Smooth muscle cell (in vitro differentiated cells): ENCODE data around the gene CREB3L4. TPM values are rescaled to one million over a fixed set of nuclear protein-coding genes. Genes with fewer than 3 reads are reported as not detected.

Experiments used
- DNase-seq: peaks from one replicate; lab custom pipeline; 2025; ENCODE audit not compliant: unreplicated experiment; lab: John Stamatoyannopoulos, UW
- H2AFZ ChIP-seq: fragments of 200-600 bp; sonication (generic); 2 replicates; pipeline ENCODE4 v1.6.0; 2016; ENCODE audit warnings: antibody characterized with exemption, low read depth, mild to moderate bottlenecking
- H3F3A ChIP-seq: fragments of 200-600 bp; sonication (generic); 2 replicates; pipeline ENCODE4 v1.6.0; 2017; ENCODE audit warnings: antibody characterized with exemption, low read depth
- H3K27ac ChIP-seq: fragments of 200-600 bp; sonication (generic); 2 replicates; pipeline ENCODE4 v1.5.1; 2016; ENCODE audit warnings: low read depth, mild to moderate bottlenecking
- H3K27me3 ChIP-seq: fragments of 200-600 bp; sonication (generic); 2 replicates; pipeline ENCODE4 v1.6.1; 2016; ENCODE audit warnings: low read depth, mild to moderate bottlenecking
- H3K36me3 ChIP-seq: fragments of 200-600 bp; sonication (generic); 2 replicates; pipeline ENCODE4 v1.5.1; 2016; ENCODE audit warnings: low read depth
- H3K4me1 ChIP-seq: fragments of 200-600 bp; sonication (generic); 2 replicates; pipeline ENCODE4 v1.5.1; 2016; ENCODE audit warnings: low read depth
- H3K4me2 ChIP-seq: fragments of 200-600 bp; sonication (generic); 2 replicates; pipeline ENCODE4 v1.6.0; 2016; ENCODE audit warnings: mild to moderate bottlenecking
- H3K4me3 ChIP-seq: fragments of 200-600 bp; sonication (generic); 2 replicates; pipeline ENCODE4 v1.5.1; 2016; ENCODE audit warnings: mild to moderate bottlenecking
- H3K79me2 ChIP-seq: fragments of 200-600 bp; sonication (generic); 2 replicates; pipeline ENCODE4 v1.6.0; 2016; ENCODE audit warnings: low read depth, mild to moderate bottlenecking
- H3K9ac ChIP-seq: fragments of 200-600 bp; sonication (generic); 2 replicates; pipeline ENCODE4 v1.6.0; 2016; ENCODE audit warnings: low read depth
- H3K9me3 ChIP-seq: fragments of 200-600 bp; sonication (generic); replicated peaks from 2 replicates; pipeline ENCODE4 v1.5.1; 2016; ENCODE audit warnings: low read depth
- H4K20me1 ChIP-seq: fragments of 200-600 bp; sonication (generic); 2 replicates; pipeline ENCODE4 v1.6.0; 2016; ENCODE audit warnings: low read depth
- CTCF ChIP-seq: fragments of 200-600 bp; sonication (generic); IDR thresholded peaks from 2 replicates; pipeline ENCODE4 v1.5.1; 2017; ENCODE audit warnings: borderline replicate concordance, mild to moderate bottlenecking, antibody characterized with exemption; ENCODE audit not compliant: insufficient read depth, poor library complexity, severe bottlenecking
- WGBS: methylation state at CpG from one replicate; pipeline ENCODE4 v1.1.7; 2016; ENCODE audit warnings: low lambda C conversion rate; 5-methylcytosine and 5-hydroxymethylcytosine counted together
- polyA plus RNA-seq: library from polyadenylated mRNA; unstranded; fragments of >200 nt; fragmentation: Nextera tagmentation; extraction: Ambion mirVana; gene quantifications from 2 replicates; pipeline ENCODE4 v1.2.1, GENCODE V29; 2016
- total RNA-seq: library from RNA; depleted of rRNA; stranded (reverse); fragments of >200 nt; gene quantifications from 2 replicates; pipeline ENCODE4 v1.2.3, GENCODE V29; 2014

The CREB3L4 gene
- total and polyA plus RNA-seq, 2 experiments from 2014 or later = 9.0 to 14.9 TPM

- peak overlapping the region; percentile 77 for H3K4me3 ChIP-seq
- H3K27me3 ChIP-seq = no peaks in the 10 kb centered on the region
- peaks cover 28% of the 10 kb centered on the region for H3K4me1 ChIP-seq
- peak overlapping the region; percentile 93 for H3K27ac ChIP-seq
- no peak for TF ChIP-seq CTCF
- H2AFZ ChIP-seq = peak overlapping the region; percentile 50
- peak overlapping the region; percentile 93 for H3K9ac ChIP-seq
- H3K4me2 ChIP-seq = peak overlapping the region; percentile 89
- H3K79me2 ChIP-seq = peaks cover 33% of the 10 kb centered on the region
- 2% methylated on average over 22 of the region's 22 CpGs for WGBS
- no peaks in the 10 kb centered on the region for H3K9me3 ChIP-seq
- DNase-seq = peak; percentile 45
- H3K36me3 ChIP-seq = no peaks in the 10 kb centered on the region
- H3F3A ChIP-seq = peaks cover 10% of the 10 kb centered on the region
- H4K20me1 ChIP-seq = peaks cover 15% of the 10 kb centered on the region
Measured at GRCh38 chr1:153963850-153964331, 3.8 kb upstream of the CREB3L4 start.

- Histone ChIP-seq H3K4me2 (peak overlapping the region; percentile 87), H3K4me1 (peaks cover 14% of the 10 kb centered on the region), H3K27me3 (no peaks in the 10 kb centered on the region), H3F3A (peaks cover 10% of the 10 kb centered on the region), H3K79me2 (peaks cover 15% of the 10 kb centered on the region), H2AFZ (peak overlapping the region; percentile 65), H3K36me3 (no peaks in the 10 kb centered on the region), H3K9ac (peak overlapping the region; percentile 11), H3K4me3 (peak overlapping the region; percentile 63), H3K9me3 (no peaks in the 10 kb centered on the region), H4K20me1 (no peaks in the 10 kb centered on the region), H3K27ac (peak overlapping the region; percentile 73)
- WGBS = 14% methylated on average over 8 of the region's 8 CpGs
- DNase-seq = no peak
- TF ChIP-seq CTCF = no peak
Measured at GRCh38 chr1:153968000-153968363, 280 bp downstream of the CREB3L4 start.

GRCh38 chr1:153968408-153968807 is 706 bp downstream of the CREB3L4 start:
- Histone ChIP-seq H3K4me1 (peaks cover 14% of the 10 kb centered on the region), H3K27me3 (no peaks in the 10 kb centered on the region), H3K4me2 (peak overlapping the region; percentile 87), H3F3A (peaks cover 8% of the 10 kb centered on the region), H3K79me2 (peaks cover 13% of the 10 kb centered on the region), H3K4me3 (peak overlapping the region; percentile 63), H2AFZ (no peak overlapping the region), H3K27ac (no peak overlapping the region), H3K9me3 (no peaks in the 10 kb centered on the region), H4K20me1 (no peaks in the 10 kb centered on the region), H3K36me3 (no peaks in the 10 kb centered on the region), H3K9ac (no peak overlapping the region)
- WGBS = 44% methylated on average over 12 of the region's 13 CpGs
- TF ChIP-seq CTCF = no peak
- no peak for DNase-seq

GRCh38 chr1:153968972-153969371 is 1.3 kb downstream of the CREB3L4 start:
- Histone ChIP-seq H3K36me3 (no peaks in the 10 kb centered on the region), H3F3A (peaks cover 8% of the 10 kb centered on the region), H3K4me3 (peak overlapping the region; percentile 63), H3K27me3 (no peaks in the 10 kb centered on the region), H3K79me2 (peaks cover 13% of the 10 kb centered on the region), H3K9me3 (no peaks in the 10 kb centered on the region), H3K9ac (no peak overlapping the region), H3K4me1 (peaks cover 14% of the 10 kb centered on the region), H3K27ac (no peak overlapping the region), H4K20me1 (no peaks in the 10 kb centered on the region), H3K4me2 (peak overlapping the region; percentile 87), H2AFZ (no peak overlapping the region)
- TF ChIP-seq CTCF = no peak
- WGBS = 95% methylated on average over 2 of the region's 2 CpGs
- no peak for DNase-seq
